A204.1 (cell line): ENCODE measurements around the gene MAGI1.

Experiments
- FAIRE-seq: peaks from 2 replicates; lab custom pipeline; 2012; peaks lifted over from hg19 to GRCh38; lab: Jason Lieb, UNC

MAGI1 gene

GRCh38 chr3:65706776-65707568 is 331.7 kb downstream of the MAGI1 start:
- FAIRE-seq = no peak

- FAIRE-seq = no peak
These were observed 332.4 kb downstream of the MAGI1 start for GRCh38 chr3:65706301-65706700.

GRCh38 chr3:65703820-65704219 is 334.9 kb downstream of the MAGI1 start:
- FAIRE-seq = no peak

GRCh38 chr3:65703026-65703425 is 335.7 kb downstream of the MAGI1 start:
- FAIRE-seq = no peak

- no peak for FAIRE-seq
These were observed 336.5 kb downstream of the MAGI1 start for GRCh38 chr3:65702202-65702601.

- FAIRE-seq = no peak
These were observed 337.2 kb downstream of the MAGI1 start for GRCh38 chr3:65701516-65701915.

- FAIRE-seq = no peak
These were observed 349.3 kb downstream of the MAGI1 start for GRCh38 chr3:65689436-65689835.

GRCh38 chr3:65687741-65688140 is 351.0 kb downstream of the MAGI1 start:
- no peak for FAIRE-seq

GRCh38 chr3:65685621-65686235 is 353.0 kb downstream of the MAGI1 start:
- no peak for FAIRE-seq

GRCh38 chr3:65678516-65678915 is 360.2 kb downstream of the MAGI1 start:
- no peak for FAIRE-seq

GRCh38 chr3:65677486-65678010 is 361.2 kb downstream of the MAGI1 start:
- FAIRE-seq = no peak

GRCh38 chr3:65676580-65676979 is 362.1 kb downstream of the MAGI1 start:
- no peak for FAIRE-seq

- no peak for FAIRE-seq
These were observed 363.7 kb downstream of the MAGI1 start for GRCh38 chr3:65675011-65675410.

GRCh38 chr3:65674226-65674625 is 364.5 kb downstream of the MAGI1 start:
- no peak for FAIRE-seq

GRCh38 chr3:65672871-65673815 is 365.6 kb downstream of the MAGI1 start:
- no peak for FAIRE-seq

GRCh38 chr3:65672061-65672460 is 366.7 kb downstream of the MAGI1 start:
- FAIRE-seq = no peak

- no peak for FAIRE-seq
These were observed 367.7 kb downstream of the MAGI1 start for GRCh38 chr3:65671004-65671403.

- no peak for FAIRE-seq
These were observed 369.4 kb downstream of the MAGI1 start for GRCh38 chr3:65669163-65669875.

GRCh38 chr3:65667963-65668362 is 370.8 kb downstream of the MAGI1 start:
- FAIRE-seq = no peak

- no peak for FAIRE-seq
These were observed 372.1 kb downstream of the MAGI1 start for GRCh38 chr3:65666448-65667091.

GRCh38 chr3:65665915-65666314 is 372.8 kb downstream of the MAGI1 start:
- FAIRE-seq = no peak
